Adrenal gland (tissue), 5 donors: ENCODE measurements around the gene ABCC3.

Source experiments
- CTCF ChIP-seq, 6 experiments: fragments of 450-650 bp in 4 of 6; fragments of 200-600 bp in 2 of 6; sonication (generic) in 1 of 6; IDR thresholded peaks; 1 replicate in 5 of 6; 2 replicates in 1 of 6; pipeline versions ENCODE4 v1.5.1 to v1.8.0; 2016 to 2021; ENCODE audit warnings: antibody characterized with exemption in 6 of 6, mild to moderate bottlenecking in 2 of 6, moderate library complexity in 1 of 6
- POLR2A ChIP-seq, 2 donors: fragments of 450-650 bp; IDR thresholded peaks; one replicate each; pipeline ENCODE4 v1.6.1; 2017; ENCODE audit warnings: antibody characterized with exemption in 2 of 2, mild to moderate bottlenecking in 2 of 2, moderate library complexity in 1 of 2
- donor health status: DM: no; HTN: no; CAD: no.

DNA sequence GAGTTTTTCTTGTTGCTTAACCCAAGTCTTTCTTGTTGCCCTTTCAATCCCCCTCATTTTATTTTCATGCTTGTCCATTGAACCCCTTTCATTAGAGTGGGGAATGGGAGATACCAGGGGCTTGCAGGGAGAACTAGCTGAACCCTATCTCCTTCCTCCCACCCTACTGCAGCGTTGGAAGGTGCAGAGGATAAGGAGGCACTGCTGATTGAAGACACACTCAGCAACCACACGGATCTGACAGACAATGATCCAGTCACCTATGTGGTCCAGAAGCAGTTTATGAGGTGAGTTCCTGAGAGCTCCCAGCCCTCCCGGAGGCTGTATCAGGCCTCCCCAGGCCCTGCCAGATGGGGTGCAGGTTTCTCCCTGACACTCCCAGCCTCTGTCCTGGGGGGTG, 40.5 kb downstream of the ABCC3 start:
- TF ChIP-seq POLR2A (IDR thresholded peaks at IDR 0.05) (no peak), CTCF (IDR thresholded peaks at IDR 0.05) (no peak)
